SU-DHL-6 (cell line): Measurements from ENCODE around the gene EXT2.

Experiments used
- EZH2phosphoT487 ChIP-seq: fragments of 200-600 bp; sonication (generic), shearing (Covaris generic); conservative IDR thresholded peaks from 2 replicates; pipeline ENCODE4 v1.6.1; 2018; ENCODE audit warnings: mild to moderate bottlenecking, antibody characterized with exemption, low read length, moderate library complexity, mixed read lengths
- TF ChIP-seq, protein P1 (sequence below): fragments of 200-600 bp; sonication (generic); IDR thresholded peaks from one replicate; pipeline ENCODE4 v1.5.1; 2017; ENCODE audit warnings: antibody characterized with exemption, mild to moderate bottlenecking, low read length, moderate library complexity; ENCODE audit not compliant: insufficient read depth, poor library complexity, severe bottlenecking

DNA sequence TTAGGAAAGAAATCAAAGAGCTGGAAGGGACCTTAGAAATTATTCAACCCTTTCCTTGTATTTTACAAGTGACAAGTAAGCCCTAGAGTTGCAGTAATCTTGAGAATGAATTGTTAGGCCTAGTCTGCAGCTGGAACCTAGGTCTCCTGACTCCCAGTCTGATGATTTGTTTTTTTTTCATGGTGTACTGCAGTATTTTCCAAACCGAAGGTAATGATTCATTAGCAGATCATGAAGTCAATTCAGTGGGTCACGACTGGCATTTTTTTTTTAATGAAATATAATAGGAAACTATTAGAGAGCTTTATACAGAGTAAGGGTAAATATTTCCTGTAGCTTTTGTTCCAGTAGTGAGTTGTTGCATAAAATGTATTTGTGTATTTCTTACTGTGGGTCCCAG lies 42.8 kb downstream of the EXT2 start:
- TF ChIP-seq, protein P1, sequence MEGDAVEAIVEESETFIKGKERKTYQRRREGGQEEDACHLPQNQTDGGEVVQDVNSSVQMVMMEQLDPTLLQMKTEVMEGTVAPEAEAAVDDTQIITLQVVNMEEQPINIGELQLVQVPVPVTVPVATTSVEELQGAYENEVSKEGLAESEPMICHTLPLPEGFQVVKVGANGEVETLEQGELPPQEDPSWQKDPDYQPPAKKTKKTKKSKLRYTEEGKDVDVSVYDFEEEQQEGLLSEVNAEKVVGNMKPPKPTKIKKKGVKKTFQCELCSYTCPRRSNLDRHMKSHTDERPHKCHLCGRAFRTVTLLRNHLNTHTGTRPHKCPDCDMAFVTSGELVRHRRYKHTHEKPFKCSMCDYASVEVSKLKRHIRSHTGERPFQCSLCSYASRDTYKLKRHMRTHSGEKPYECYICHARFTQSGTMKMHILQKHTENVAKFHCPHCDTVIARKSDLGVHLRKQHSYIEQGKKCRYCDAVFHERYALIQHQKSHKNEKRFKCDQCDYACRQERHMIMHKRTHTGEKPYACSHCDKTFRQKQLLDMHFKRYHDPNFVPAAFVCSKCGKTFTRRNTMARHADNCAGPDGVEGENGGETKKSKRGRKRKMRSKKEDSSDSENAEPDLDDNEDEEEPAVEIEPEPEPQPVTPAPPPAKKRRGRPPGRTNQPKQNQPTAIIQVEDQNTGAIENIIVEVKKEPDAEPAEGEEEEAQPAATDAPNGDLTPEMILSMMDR = no peak
- TF ChIP-seq EZH2phosphoT487 = no peak
